ENCODE measurements around the gene OR10J5. TPM values are rescaled to one million over a fixed set of nuclear protein-coding genes. Genes with fewer than 3 reads are reported as not detected.
"Not testable (repeated sequence)": the region's sequence is repeated elsewhere in the genome, so short reads cannot be mapped to it uniquely, and the experiment has no call there.

The OR10J5 gene
- total RNA-seq, 6 experiments from 2014 or later, result not detected

DNA sequence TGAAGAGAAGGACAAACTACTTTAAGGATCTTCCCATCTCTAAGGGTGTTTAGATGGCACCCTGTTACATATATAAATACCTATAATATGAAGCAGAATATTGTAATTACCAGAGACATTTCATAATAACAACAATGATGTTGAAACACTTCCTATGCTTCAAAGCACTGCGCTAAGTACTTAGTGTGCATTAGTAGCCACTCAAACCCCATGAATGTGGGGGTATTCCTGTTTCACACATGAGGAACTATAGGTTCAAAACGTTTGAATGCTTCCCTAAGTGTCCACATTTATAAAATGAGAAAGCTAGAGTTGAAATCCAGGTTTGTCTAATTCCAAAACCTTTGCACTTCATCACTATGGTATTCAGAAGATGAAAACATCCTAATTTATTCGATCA lies 18.5 kb upstream of the OR10J5 start:
- Mint-ChIP-seq H3K4me1 (ENCODE audit: low read depth) (peaks cover 21% of the 10 kb centered on the region), H3K27ac (no peak overlapping the region), H3K36me3 (ENCODE audit: low read depth) (peaks cover 9% of the 10 kb centered on the region), H3K4me3 (no peak overlapping the region), H3K9me3 (no peaks in the 10 kb centered on the region), H3K27me3 (ENCODE audit: insufficient read depth) (no peaks in the 10 kb centered on the region; the same call in 1 of the 2 replicates)
- no peak for DNase-seq
- TF ChIP-seq, protein P1, sequence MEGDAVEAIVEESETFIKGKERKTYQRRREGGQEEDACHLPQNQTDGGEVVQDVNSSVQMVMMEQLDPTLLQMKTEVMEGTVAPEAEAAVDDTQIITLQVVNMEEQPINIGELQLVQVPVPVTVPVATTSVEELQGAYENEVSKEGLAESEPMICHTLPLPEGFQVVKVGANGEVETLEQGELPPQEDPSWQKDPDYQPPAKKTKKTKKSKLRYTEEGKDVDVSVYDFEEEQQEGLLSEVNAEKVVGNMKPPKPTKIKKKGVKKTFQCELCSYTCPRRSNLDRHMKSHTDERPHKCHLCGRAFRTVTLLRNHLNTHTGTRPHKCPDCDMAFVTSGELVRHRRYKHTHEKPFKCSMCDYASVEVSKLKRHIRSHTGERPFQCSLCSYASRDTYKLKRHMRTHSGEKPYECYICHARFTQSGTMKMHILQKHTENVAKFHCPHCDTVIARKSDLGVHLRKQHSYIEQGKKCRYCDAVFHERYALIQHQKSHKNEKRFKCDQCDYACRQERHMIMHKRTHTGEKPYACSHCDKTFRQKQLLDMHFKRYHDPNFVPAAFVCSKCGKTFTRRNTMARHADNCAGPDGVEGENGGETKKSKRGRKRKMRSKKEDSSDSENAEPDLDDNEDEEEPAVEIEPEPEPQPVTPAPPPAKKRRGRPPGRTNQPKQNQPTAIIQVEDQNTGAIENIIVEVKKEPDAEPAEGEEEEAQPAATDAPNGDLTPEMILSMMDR (IDR thresholded peaks at IDR 0.05), result no peak

DNA sequence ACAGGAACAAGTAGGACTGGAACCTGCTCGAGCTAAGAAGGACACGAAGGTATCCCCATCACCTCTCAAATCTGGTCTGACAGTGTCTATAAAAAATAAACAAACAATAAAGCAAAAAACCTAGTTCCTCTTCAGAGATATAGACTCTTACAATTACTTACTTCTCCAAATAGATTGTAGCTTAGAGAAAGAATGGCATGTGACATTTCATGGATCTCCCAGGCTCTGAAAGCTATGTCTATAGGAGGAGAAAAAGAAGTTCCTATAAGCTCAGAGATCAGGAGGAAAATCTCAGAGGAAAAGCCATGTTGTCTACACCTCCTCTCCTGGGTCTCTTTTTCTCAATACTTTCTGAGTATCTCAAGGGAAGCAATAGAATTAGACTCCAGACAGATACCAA lies 12.3 kb upstream of the OR10J5 start:
- TF ChIP-seq, protein P1 (IDR thresholded peaks at IDR 0.05), result no peak
- no peak for DNase-seq
- no peak overlapping the region for H3K4me3 Mint-ChIP-seq
- no peaks in the 10 kb centered on the region; the same call in 1 of the 2 replicates for H3K27me3 Mint-ChIP-seq (ENCODE audit: insufficient read depth)
- H3K36me3 Mint-ChIP-seq (ENCODE audit: low read depth), result no peaks in the 10 kb centered on the region
- peaks cover 10% of the 10 kb centered on the region; the same call in 1 of the 2 replicates for H3K4me1 Mint-ChIP-seq (ENCODE audit: low read depth)
- no peak overlapping the region for H3K27ac Mint-ChIP-seq
- H3K9me3 Mint-ChIP-seq, result no peaks in the 10 kb centered on the region

DNA sequence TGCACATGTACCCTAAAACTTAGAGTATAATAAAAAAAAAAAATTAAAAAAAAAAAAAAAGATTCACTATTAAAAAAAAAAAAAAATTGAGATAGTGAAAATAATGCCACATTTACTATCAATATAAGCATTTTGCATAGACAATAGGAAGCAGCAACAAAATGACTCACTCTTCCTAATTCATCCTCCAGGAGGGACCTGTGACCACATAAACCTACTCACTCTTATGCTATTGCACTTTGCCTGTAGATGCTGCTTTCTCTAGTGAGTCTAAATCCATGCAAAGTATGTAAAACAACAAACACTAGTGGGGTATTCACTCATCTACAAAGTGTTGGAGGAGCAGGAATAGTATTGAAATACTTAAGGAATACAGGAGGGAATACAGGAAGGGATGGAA lies 2.9 kb downstream of the OR10J5 start:
- Mint-ChIP-seq H3K9me3 (peaks cover 4% of the 10 kb centered on the region; the same call in 1 of the 2 replicates), H3K4me3 (no peak overlapping the region), H3K27ac (no peak overlapping the region), H3K36me3 (ENCODE audit: low read depth) (no peaks in the 10 kb centered on the region; the same call in 1 of the 2 replicates), H3K27me3 (ENCODE audit: insufficient read depth) (no peaks in the 10 kb centered on the region), H3K4me1 (ENCODE audit: low read depth) (peaks cover 6% of the 10 kb centered on the region; the same call in 1 of the 2 replicates)
- TF ChIP-seq, protein P1 (IDR thresholded peaks at IDR 0.05), result no peak
- DNase-seq, result peak; percentile 48

DNA sequence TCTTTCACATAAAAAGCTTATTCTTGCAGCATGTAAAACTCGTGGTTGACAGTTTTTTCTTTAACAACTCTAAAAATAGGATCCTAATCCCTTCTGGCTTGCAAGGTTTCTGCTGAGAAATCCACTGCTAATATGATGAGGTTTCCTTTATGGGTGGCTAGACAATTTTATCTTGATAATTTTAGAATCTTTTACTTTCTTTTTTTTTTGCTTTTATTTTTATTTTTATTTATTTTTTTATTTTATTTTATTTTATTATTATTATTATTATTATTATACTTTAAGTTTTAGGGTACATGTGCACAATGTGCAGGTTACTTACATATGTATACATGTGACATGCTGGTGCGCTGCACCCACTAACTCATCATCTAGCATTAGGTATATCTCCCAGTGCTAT lies 11.0 kb downstream of the OR10J5 start:
- peaks cover 13% of the 10 kb centered on the region for H3K9me3 Mint-ChIP-seq
- H3K4me3 Mint-ChIP-seq; DNase-seq; H3K4me1 Mint-ChIP-seq (ENCODE audit: low read depth); H3K27ac Mint-ChIP-seq; H3K27me3 Mint-ChIP-seq (ENCODE audit: insufficient read depth); H3K36me3 Mint-ChIP-seq (ENCODE audit: low read depth): not testable (repeated sequence)

DNA sequence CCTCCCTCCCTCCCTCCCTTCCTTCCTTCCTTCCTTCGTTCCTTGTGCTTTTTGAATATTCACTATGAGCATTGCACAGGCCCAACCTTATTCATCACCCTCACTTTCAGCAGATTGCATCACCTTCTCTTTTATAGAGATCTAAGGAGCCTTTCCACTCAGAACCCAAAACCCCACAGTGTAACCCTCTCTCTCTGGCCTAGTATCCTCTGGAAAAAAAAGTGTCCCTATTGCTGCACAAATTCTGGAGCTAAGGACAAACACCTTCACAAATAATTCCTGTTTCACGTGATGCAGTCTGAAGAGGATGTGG lies 25.6 kb downstream of the OR10J5 start:
- H3K27ac Mint-ChIP-seq, result no peak overlapping the region
- H3K9me3 Mint-ChIP-seq, result peaks cover 12% of the 10 kb centered on the region
- peaks cover 11% of the 10 kb centered on the region; the same call in 1 of the 2 replicates for H3K36me3 Mint-ChIP-seq (ENCODE audit: low read depth)
- no peak for DNase-seq
- no peaks in the 10 kb centered on the region for H3K27me3 Mint-ChIP-seq (ENCODE audit: insufficient read depth)
- no peak overlapping the region for H3K4me3 Mint-ChIP-seq
- peaks cover 7% of the 10 kb centered on the region; the same call in 1 of the 2 replicates for H3K4me1 Mint-ChIP-seq (ENCODE audit: low read depth)
- TF ChIP-seq, protein P1 (IDR thresholded peaks at IDR 0.05), result no peak

DNA sequence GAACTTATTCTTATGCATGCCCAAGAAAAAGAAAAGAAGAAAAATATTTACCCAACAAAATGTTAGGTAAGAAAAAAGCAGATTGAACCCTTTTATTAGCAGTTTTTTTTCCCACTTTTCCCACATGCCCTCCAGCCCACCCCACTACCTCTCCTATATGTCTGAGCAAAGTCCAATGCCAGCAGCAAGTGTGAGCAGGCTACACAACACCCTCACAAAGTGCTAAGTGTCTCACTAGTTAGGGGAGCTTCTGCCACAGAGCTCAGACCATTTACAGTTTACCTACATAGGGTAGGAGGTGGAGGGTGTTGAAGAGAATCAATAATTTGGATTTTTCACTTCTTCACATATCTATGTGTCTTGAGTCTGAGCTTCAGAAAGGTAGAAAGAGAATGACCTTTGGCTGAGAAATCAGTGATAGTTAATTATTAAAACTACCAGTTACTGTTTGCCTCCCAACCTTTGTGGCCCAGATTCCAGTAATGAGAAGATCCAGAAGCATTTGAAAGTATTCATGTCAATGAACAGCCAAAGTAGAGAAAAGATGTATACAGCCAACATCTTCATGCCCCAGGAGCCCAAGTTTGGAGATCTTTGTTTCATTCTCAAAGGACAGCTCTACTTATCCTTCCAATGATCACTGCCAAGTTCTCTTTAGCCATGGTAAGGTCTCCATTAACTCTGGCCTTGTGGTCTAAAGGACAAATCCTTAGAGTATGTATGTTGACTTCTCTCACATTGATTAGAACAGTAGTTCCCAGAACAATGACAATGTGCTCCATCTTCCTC lies 26.2 kb downstream of the OR10J5 start:
- Mint-ChIP-seq H3K27ac (no peak overlapping the region), H3K4me3 (no peak overlapping the region), H3K27me3 (ENCODE audit: insufficient read depth) (no peaks in the 10 kb centered on the region), H3K36me3 (ENCODE audit: low read depth) (peaks cover 11% of the 10 kb centered on the region; the same call in 1 of the 2 replicates), H3K4me1 (ENCODE audit: low read depth) (peaks cover 7% of the 10 kb centered on the region; the same call in 1 of the 2 replicates), H3K9me3 (peaks cover 12% of the 10 kb centered on the region)
- TF ChIP-seq, protein P1 (IDR thresholded peaks at IDR 0.05), result no peak
- DNase-seq, result no peak

Data from HFFc6 (cell line).